HPDE6-E6E7 (cell line): ENCODE measurements around the gene CASTOR1.

Experiments used
- DNase-seq: peaks from one replicate; pipeline ENCODE4 v3.0.0; 2011; ENCODE audit warnings: missing footprints; ENCODE audit errors: extremely low spot score

The CASTOR1 gene

DNA sequence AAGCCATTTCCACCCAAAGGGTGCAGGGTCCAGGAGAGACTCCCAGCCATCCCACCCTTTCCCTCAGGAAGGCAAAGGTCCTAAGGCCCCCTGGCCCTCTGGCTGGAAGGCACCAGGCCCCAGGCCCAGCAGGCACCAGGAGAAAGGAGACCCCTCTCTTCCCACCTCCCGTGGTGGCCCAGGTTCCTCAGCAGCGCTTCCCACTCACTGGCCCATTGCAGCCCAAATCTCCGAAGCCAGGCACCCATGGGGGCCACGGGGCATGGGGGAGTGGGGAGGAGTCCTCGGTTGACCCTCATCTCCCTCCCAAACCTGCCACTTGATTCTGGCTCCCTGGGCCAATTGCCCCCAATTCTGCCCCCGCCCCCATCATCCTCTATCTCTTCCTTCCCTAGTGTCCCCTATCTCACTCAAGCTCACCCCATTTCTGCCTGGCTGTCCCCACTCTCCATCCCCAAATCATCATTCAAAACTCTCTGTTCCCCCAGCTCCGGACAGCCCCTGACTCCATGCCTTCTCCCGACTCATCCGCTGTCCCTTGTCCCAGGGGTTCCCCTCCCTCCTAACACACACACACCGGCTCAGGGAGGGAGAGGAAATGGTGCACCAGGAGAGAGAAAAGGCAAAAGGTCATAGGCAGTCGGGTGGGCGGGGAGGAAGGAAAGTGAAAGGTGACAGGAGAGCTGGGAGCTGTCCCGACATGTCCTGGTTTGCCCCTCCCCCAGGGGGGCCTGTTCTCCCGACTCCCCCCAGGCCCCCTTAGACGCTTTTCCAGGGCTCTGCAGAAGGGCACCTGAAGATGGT, 43.9 kb downstream of the CASTOR1 start:
- no peak for DNase-seq

DNA sequence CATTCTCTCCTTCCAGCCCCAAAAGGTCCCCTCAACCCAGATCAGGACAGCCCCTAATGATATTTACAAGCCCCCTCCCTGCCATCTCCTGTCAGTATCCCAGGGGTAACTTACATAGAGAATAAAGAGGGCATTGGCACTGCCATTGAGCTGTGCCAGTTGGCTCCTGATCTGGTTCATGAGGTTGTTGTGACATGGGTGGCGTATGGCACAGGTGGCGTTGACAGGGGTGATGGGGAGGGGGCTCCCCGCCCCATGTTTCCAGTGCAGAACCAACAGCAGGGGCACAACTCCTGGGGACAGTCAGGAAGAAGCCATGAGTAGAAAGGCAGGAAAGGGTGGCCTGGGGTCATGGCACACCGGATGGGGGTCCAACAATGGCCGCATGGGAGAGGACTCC, 44.7 kb downstream of the CASTOR1 start:
- DNase-seq = no peak

DNA sequence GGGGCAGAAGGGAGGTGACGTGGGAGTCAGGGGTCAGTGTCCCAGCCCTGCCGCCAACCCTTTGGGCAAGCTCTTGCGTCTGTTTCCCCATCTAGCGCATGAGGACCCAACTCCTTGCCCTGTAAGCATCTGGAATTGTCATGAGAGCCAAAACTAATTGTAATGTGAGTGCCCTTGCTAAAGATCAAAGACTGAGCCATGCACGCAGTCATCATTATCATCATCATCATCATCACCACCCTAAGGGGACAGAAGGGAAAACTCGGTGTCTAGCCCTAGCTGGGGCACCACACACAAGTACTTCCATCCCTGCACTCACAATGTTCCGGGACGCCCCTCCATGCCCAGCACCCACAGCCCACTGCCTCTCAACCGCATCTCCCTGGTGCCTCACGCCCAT, 45.2 kb downstream of the CASTOR1 start:
- DNase-seq = no peak

DNA sequence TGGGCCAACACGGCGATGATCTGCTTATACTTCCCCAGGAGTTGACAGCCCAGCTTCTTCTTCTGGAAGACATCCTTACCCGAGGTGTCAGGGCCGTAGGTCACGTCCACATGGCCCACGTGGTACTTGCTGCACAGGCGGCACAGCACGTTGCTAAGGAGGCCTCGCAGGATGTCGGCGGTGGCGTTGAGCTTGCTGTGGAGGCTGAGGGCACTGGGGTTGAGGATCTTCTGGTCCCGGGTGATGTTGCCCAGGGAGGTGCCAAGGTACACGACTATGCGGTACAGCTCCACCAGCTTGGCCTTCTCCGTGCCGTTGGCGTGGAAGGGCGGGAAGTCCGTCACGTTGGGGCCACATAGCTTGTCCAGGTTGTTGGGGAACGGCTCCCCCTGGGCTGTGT, 45.6 kb downstream of the CASTOR1 start:
- DNase-seq = no peak

DNA sequence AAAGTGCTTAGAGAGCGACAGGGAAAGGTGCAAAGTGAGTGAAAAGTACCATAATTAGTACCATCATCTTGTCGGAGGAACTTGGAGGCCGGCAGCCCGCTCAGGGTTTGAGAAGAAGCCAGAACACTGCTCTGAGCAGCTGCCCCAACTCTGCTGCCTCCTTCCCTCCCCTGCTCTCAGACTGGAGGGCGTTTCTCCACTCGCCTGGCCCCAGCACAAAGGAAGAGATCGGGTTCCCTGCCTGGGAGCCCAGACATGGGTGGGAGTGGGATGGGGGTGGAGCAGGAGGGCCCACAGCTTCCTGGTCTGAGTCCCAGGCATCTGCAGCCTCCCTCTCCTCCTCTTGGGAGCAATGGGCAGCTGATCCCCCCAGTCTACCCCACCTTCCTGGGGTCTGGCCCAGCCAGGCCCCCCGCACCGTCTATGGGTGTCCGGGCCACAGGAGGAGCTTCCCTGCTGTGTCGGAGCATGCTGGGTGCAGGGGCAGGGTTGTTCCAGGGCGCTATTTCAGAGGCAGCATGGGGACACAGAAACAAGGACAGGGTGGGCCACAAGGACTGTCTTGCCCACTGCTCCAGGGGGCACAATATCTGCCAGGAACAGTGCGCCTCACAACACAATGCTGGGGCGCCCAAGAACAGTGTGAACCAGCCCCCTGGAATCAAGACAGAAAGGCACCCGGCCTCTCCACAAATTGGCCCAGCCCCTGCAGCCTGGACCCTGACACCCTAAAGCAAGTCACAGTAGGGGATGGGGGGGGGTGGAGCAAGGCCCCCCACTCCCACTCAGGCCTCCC, 47.5 kb downstream of the CASTOR1 start:
- no peak for DNase-seq

DNA sequence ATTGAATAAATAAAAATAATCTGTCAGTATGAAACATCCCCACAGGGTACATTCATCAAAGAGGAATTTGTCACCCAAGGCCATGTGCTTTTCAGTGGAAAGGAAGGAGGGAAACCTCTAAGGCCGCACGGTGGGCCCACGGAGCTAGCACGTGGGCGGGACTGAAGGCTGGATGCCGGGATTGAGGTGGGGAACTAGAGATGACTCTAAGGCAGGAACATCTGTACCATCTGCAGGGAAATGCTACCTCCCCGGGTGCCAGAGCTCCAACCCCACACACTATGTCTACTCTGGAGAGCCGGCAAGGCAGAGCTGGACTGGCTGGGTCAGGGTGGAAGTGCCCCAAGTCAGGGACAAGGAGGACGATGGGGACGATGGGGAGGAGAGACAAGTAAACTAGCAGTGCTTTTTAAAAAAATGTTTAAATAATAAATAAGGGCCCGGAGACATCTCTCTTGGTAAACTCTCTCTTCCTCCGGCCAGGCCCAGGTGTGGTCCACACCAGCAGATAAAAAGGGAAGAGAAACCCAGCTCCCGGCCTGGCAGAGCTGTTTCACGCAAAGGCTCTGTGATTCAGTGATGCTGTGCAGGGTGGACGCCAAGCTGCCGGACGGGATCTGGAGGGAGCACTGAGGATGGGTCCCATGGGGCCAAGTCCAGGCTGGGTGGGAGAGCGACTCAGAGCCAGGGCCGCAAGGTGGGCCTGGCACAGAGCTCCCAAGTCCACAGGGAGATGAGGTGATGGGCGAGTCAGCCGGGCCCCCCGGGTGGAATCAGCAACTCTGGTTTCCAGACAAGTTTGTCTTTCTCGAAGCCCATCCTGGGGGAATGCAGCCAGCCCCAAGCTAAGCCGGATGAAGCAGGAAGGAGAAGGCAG, 48.5 kb downstream of the CASTOR1 start:
- DNase-seq = no peak

- no peak for DNase-seq
Measured at GRCh38 chr22:30239488-30240405, 49.6 kb downstream of the CASTOR1 start.

DNA sequence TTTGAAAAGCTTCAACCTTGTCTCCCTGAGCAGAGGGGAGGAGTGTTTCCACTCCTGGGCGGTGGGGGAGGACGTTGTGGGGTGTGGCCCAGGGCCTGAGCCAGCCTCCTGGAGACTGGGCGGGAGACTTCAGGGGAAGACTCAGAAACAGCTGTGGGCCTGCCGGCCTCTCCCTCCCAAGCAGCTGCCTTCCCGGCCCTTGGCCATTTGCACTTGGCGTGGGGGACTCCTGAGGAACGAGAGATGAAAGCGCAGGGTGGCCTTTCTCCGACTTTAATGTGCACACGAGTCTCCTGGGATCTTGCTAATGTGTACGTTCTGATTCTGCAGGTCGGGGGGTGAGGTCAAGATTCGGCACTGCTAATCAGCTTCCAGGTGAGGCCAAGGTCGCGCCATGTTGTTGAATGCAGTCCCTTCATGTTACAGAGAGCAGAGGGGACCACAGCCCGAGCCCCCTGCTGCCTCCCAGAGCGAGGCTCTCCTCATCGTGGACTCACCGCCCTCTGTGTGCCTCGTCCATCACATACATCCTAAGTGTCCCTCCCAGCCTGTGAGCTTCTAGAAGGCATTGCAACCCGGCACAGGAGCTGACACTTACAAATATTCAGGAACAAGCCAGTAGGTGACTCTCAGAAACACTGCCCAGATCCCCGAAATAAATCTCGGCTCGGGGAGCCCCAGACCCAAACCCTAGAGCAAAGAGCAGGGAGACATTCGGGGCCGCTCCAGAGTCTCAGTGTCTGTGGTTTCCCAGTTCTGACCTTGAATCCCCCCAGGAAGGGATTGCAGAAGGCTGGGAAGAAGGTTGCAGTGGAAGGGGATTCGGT, 50.4 kb downstream of the CASTOR1 start:
- no peak for DNase-seq

DNA sequence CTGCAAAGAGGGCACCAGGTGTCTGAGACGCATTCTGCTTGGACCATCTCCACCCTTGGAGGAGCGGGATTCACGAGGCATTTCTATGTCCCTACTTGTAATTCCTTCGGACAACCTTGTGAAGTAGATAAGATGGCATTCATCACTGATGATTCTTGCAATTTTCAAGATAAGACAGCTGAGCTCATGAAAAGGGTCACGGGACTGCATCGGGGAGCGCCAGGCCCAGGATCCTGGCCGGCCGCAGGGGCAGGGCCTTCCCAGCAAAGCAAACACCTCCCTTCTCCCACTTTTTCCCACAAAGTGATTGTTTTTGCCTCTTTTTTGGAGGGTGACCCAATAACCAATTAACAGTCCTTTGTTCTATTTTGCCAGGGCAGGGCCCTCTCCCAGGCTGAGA, 51.2 kb downstream of the CASTOR1 start:
- no peak for DNase-seq

DNA sequence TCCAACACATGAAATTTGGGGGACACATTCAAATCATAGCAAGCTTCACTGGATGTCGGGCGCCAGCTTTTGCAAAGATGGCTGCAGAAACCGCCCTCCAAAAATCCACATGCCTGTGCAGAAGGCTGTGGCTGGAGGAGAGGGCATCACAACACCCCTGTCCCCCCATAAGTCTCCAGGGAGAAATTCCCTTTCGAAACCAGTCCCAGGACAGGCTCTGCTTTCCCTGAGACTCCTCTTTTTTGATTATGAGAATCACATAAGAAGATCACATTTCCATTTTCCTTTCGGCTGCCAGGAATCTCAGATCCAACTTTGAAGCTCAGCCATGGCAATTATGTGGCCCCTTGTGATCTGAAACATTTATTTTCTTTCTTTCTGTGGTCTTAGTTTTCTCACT, 52.4 kb downstream of the CASTOR1 start:
- no peak for DNase-seq

DNA sequence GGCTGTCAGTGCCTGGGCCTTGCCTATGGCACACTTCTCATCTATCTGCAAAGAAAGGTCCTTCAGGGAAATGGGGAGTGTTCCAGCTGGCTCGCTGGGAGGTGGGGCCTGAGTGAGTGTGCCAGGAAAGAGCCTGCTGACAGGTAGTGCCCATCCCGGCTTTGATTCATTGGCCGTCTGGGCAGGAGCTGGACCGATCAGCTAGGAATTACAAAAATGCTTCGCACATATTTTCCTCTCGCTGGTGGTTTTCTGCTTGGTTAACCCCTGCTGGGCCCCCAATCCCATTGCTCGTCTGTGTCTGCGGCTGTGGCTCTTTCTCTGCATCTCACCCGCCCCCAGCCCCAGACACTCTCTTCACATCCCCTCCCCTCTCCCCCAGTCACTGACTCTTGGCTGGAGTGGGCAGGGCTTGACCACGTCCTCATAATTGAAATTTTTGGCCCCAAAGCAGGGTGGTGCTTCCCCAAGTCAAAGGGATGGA, 53.6 kb downstream of the CASTOR1 start:
- peak; percentile 60 for DNase-seq
